HepG2 (cell line): ENCODE measurements around the gene SLC25A10. TPM values are rescaled to one million over a fixed set of nuclear protein-coding genes. Genes with fewer than 3 reads are reported as not detected.

Source experiments
- ARNT ChIP-seq: fragments of 450-650 bp; IDR thresholded peaks from 2 replicates; pipeline ENCODE4 v1.6.1; 2017
- CBX2 ChIP-seq, 2 experiments: fragments of 200-600 bp in 1 of 2; sonication (generic); formaldehyde crosslinking in 1 of 2; IDR thresholded peaks; 2 replicates each; pipeline versions ENCODE4 v1.7.0 to v1.8.1; 2018 to 2022; ENCODE audit warnings: low read depth in 2 of 2, low read length in 1 of 2, mild to moderate bottlenecking in 1 of 2, missing genetic modification reagents in 1 of 2
- FOXC1 ChIP-seq: sonication (generic); formaldehyde crosslinking; IDR thresholded peaks from 2 replicates; pipeline ENCODE4 v1.8.0; 2022; ENCODE audit warnings: mild to moderate bottlenecking, missing genetic modification reagents, borderline replicate concordance
- GZF1 ChIP-seq: sonication (generic); formaldehyde crosslinking; IDR thresholded peaks from 2 replicates; pipeline ENCODE4 v1.5.1; 2020; ENCODE audit warnings: mild to moderate bottlenecking, missing genetic modification reagents
- POGZ ChIP-seq: sonication (generic); formaldehyde crosslinking; IDR thresholded peaks from 2 replicates; pipeline ENCODE4 v1.4.0; 2020; ENCODE audit warnings: mild to moderate bottlenecking, missing genetic modification reagents
- PPARG ChIP-seq: conservative IDR thresholded peaks from 2 replicates; pipeline ENCODE4 v1.6.1; 2016; ENCODE audit warnings: missing biosample characterization, missing genetic modification reagents
- SETDB1 ChIP-seq: sonication (generic); formaldehyde crosslinking; IDR thresholded peaks from 2 replicates; pipeline ENCODE4 v1.5.1; 2020; ENCODE audit warnings: missing genetic modification reagents, mild to moderate bottlenecking, borderline replicate concordance
- SOX13 ChIP-seq, 3 experiments: fragments of 450-650 bp in 1 of 3; sonication (generic) in 1 of 3; formaldehyde crosslinking in 1 of 3; IDR thresholded peaks in 2 of 3; conservative IDR thresholded peaks in 1 of 3; 2 replicates each; pipeline versions ENCODE4 v1.5.0 to v1.6.1; 2016 to 2020; ENCODE audit warnings: antibody characterized with exemption in 1 of 3, mild to moderate bottlenecking in 1 of 3, missing compliant biosample characterization in 1 of 3, missing genetic modification reagents in 1 of 3, moderate library complexity in 1 of 3
- SRSF4 ChIP-seq: fragments of 200-400 bp; formaldehyde crosslinking; IDR thresholded peaks from one replicate; pipeline ENCODE4 v1.6.1; 2018; ENCODE audit warnings: mild to moderate bottlenecking, low read depth, low read length, moderate library complexity; ENCODE audit not compliant: poor library complexity, severe bottlenecking
- ZFP37 ChIP-seq: sonication (generic); formaldehyde crosslinking; IDR thresholded peaks from 2 replicates; pipeline ENCODE4 v1.4.0; 2020; ENCODE audit warnings: missing genetic modification reagents, borderline replicate concordance
- ZMYM4 ChIP-seq: sonication (generic); formaldehyde crosslinking; IDR thresholded peaks from 2 replicates; pipeline ENCODE4 v1.8.1; 2023; ENCODE audit warnings: mild to moderate bottlenecking, missing genetic modification reagents
- ZNF225 ChIP-seq: sonication (generic); formaldehyde crosslinking; IDR thresholded peaks from 2 replicates; pipeline ENCODE4 v1.4.0; 2020; ENCODE audit warnings: mild to moderate bottlenecking, missing genetic modification reagents
- polyA plus RNA-seq, 8 experiments: library from polyadenylated mRNA; depleted of rRNA in 3 of 8; stranded (reverse) in 7 of 8; unstranded in 1 of 8; fragments of >200 nt; fragmentation: Illumina TruSeq in 4 of 8; extraction: Trizol in 4 of 8; gene quantifications; 2 replicates each; pipeline versions ENCODE4 v1.2.1 to v1.2.3, GENCODE V29; 2011 to 2016; ENCODE audit warnings: low read depth in 4 of 8, missing spikeins in 1 of 8, mixed read lengths in 1 of 8; ENCODE audit not compliant: insufficient read depth in 1 of 8
- total RNA-seq, 5 experiments: library from RNA; depleted of rRNA; stranded (reverse); fragments of >200 nt; fragmentation: Illumina TruSeq; extraction: Trizol; gene quantifications; 2 replicates each; pipeline ENCODE4 v1.2.3, GENCODE V29; 2016; ENCODE audit warnings: low read depth in 1 of 5
- TF ChIP-seq, protein P1 (sequence below): sonication (generic); formaldehyde crosslinking; IDR thresholded peaks from 2 replicates; pipeline ENCODE4 v1.5.1; 2020; ENCODE audit warnings: missing genetic modification reagents, mild to moderate bottlenecking, borderline replicate concordance
- TF ChIP-seq, protein P2 (sequence below): sonication (generic); formaldehyde crosslinking; IDR thresholded peaks from 2 replicates; pipeline ENCODE4 v1.4.0; 2020; ENCODE audit warnings: missing genetic modification reagents
- TF ChIP-seq, protein P3 (sequence below): sonication (generic); formaldehyde crosslinking; IDR thresholded peaks from 2 replicates; pipeline ENCODE4 v1.5.0; 2020; ENCODE audit warnings: mild to moderate bottlenecking, missing genetic modification reagents
- TF ChIP-seq, protein P4 (sequence below): IDR thresholded peaks from 2 replicates; pipeline ENCODE4 v1.6.1; 2016; ENCODE audit warnings: missing compliant biosample characterization, missing genetic modification reagents, borderline replicate concordance
- TF ChIP-seq, protein P5 (sequence below): IDR thresholded peaks from 2 replicates; pipeline ENCODE4 v1.6.1; 2016
- TF ChIP-seq, protein P6 (sequence below): IDR thresholded peaks from 2 replicates; pipeline ENCODE4 v1.6.1; 2016; ENCODE audit warnings: control low read depth

SLC25A10 gene
- total and polyA plus RNA-seq, 2 of the 13 experiments (the other 11 are each of a cell fraction or from before 2014, with no cell fraction given) = 46.5 to 140 TPM

DNA sequence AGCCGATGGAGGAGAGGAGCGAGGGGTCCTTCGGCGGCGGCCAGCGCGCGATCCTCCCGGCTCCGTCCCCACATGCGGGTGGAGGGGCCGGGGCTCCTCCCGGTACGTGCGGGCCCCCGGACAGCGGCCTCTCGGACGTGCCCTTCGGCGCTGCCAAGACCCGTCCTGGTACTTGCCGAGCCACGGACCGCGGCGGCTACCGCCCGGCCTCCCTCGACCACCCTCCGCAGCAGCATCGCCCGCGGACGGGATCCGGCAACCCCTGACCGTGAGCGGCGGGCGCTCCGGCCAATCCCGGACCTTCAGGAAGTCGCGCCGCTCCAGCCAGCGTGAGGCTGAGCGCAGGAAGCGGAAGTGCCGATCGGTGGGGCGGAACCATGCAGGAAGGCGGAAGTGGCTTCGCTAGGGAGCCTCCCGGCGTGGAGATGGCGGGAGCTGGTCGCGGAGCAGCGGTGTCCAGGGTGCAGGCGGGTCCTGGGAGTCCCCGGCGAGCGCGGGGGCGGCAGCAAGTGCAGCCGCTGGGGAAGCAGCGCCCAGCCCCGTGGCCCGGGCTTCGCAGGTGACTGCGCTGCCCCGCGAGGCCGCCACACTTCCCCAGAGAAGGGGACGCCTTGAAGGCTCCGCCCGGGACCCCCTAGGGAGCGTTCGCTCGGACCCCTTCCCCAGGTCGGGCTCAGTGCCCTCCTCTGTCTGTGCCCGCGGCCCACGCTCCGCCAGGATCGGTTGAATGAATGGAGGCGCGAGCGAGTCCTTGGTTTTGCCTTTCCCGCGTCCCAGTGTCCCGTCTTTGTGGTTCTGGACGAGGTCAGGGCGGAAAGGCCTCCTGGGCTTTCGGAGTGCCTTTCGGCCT, 45.5 kb upstream of the SLC25A10 start, which contains the start of the genes CCDC137 and OXLD1 (continued):
- TF ChIP-seq, protein P1, sequence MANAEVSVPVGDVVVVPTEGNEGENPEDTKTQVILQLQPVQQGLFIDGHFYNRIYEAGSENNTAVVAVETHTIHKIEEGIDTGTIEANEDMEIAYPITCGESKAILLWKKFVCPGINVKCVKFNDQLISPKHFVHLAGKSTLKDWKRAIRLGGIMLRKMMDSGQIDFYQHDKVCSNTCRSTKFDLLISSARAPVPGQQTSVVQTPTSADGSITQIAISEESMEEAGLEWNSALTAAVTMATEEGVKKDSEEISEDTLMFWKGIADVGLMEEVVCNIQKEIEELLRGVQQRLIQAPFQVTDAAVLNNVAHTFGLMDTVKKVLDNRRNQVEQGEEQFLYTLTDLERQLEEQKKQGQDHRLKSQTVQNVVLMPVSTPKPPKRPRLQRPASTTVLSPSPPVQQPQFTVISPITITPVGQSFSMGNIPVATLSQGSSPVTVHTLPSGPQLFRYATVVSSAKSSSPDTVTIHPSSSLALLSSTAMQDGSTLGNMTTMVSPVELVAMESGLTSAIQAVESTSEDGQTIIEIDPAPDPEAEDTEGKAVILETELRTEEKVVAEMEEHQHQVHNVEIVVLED (CRISPR knock-in tag) = peak; percentile 91
- TF ChIP-seq CBX2 (IDR thresholded peaks at IDR 0.05; ENCODE audit: low read depth, low read length) (no peak), CBX2 (CRISPR knock-in tag; IDR thresholded peaks at IDR 0.05; ENCODE audit: low read depth) (no peak), SOX13 (IDR thresholded peaks at IDR 0.05) (no peak), SOX13 (CRISPR knock-in tag; conservative IDR thresholded peaks at IDR 0.05 in 1 of 2, IDR thresholded peaks at IDR 0.05 in 1 of 2) (peak in 1 of 2 experiments; percentile 40; a peak in 1 of 4 replicates), FOXC1 (CRISPR knock-in tag) (no peak; the same call in 1 of the 2 replicates), ZFP37 (CRISPR knock-in tag) (peak; percentile 76; the same call in 1 of the 2 replicates), SRSF4 (no peak), POGZ (CRISPR knock-in tag) (no peak; the same call in none of the 2 replicates), SETDB1 (CRISPR knock-in tag) (no peak), ZNF225 (peak; percentile 75), ARNT (no peak), PPARG (CRISPR knock-in tag) (peak; percentile 47), ZMYM4 (CRISPR knock-in tag) (peak; percentile 42; the same call in 1 of the 2 replicates), GZF1 (CRISPR knock-in tag) (0 out of 2 replicates have a peak, but pooled peaks have one; percentile 13)
- TF ChIP-seq, protein P2, sequence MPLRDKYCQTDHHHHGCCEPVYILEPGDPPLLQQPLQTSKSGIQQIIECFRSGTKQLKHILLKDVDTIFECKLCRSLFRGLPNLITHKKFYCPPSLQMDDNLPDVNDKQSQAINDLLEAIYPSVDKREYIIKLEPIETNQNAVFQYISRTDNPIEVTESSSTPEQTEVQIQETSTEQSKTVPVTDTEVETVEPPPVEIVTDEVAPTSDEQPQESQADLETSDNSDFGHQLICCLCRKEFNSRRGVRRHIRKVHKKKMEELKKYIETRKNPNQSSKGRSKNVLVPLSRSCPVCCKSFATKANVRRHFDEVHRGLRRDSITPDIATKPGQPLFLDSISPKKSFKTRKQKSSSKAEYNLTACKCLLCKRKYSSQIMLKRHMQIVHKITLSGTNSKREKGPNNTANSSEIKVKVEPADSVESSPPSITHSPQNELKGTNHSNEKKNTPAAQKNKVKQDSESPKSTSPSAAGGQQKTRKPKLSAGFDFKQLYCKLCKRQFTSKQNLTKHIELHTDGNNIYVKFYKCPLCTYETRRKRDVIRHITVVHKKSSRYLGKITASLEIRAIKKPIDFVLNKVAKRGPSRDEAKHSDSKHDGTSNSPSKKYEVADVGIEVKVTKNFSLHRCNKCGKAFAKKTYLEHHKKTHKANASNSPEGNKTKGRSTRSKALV (CRISPR knock-in tag) = peak; percentile 53
- TF ChIP-seq, protein P3, sequence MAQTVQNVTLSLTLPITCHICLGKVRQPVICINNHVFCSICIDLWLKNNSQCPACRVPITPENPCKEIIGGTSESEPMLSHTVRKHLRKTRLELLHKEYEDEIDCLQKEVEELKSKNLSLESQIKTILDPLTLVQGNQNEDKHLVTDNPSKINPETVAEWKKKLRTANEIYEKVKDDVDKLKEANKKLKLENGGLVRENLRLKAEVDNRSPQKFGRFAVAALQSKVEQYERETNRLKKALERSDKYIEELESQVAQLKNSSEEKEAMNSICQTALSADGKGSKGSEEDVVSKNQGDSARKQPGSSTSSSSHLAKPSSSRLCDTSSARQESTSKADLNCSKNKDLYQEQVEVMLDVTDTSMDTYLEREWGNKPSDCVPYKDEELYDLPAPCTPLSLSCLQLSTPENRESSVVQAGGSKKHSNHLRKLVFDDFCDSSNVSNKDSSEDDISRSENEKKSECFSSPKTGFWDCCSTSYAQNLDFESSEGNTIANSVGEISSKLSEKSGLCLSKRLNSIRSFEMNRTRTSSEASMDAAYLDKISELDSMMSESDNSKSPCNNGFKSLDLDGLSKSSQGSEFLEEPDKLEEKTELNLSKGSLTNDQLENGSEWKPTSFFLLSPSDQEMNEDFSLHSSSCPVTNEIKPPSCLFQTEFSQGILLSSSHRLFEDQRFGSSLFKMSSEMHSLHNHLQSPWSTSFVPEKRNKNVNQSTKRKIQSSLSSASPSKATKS = no peak; the same call in 1 of the 2 replicates
- TF ChIP-seq, protein P4, sequence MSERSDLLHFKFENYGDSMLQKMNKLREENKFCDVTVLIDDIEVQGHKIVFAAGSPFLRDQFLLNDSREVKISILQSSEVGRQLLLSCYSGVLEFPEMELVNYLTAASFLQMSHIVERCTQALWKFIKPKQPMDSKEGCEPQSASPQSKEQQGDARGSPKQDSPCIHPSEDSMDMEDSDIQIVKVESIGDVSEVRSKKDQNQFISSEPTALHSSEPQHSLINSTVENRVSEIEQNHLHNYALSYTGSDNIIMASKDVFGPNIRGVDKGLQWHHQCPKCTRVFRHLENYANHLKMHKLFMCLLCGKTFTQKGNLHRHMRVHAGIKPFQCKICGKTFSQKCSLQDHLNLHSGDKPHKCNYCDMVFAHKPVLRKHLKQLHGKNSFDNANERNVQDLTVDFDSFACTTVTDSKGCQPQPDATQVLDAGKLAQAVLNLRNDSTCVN = peak; percentile 66
- TF ChIP-seq, protein P5, sequence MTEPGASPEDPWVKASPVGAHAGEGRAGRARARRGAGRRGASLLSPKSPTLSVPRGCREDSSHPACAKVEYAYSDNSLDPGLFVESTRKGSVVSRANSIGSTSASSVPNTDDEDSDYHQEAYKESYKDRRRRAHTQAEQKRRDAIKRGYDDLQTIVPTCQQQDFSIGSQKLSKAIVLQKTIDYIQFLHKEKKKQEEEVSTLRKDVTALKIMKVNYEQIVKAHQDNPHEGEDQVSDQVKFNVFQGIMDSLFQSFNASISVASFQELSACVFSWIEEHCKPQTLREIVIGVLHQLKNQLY (CRISPR knock-in tag) = no peak
- TF ChIP-seq, protein P6, sequence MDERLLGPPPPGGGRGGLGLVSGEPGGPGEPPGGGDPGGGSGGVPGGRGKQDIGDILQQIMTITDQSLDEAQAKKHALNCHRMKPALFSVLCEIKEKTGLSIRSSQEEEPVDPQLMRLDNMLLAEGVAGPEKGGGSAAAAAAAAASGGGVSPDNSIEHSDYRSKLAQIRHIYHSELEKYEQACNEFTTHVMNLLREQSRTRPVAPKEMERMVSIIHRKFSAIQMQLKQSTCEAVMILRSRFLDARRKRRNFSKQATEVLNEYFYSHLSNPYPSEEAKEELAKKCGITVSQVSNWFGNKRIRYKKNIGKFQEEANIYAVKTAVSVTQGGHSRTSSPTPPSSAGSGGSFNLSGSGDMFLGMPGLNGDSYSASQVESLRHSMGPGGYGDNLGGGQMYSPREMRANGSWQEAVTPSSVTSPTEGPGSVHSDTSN (CRISPR knock-in tag) = peak; percentile 100
